ENCODE data around the gene ABCA10. TPM values are rescaled to one million over a fixed set of nuclear protein-coding genes. Genes with fewer than 3 reads are reported as not detected.

ABCA10 gene
- total and polyA plus RNA-seq, 2 experiments from 2014 or later, result 0.11 to 0.23 TPM

DNA sequence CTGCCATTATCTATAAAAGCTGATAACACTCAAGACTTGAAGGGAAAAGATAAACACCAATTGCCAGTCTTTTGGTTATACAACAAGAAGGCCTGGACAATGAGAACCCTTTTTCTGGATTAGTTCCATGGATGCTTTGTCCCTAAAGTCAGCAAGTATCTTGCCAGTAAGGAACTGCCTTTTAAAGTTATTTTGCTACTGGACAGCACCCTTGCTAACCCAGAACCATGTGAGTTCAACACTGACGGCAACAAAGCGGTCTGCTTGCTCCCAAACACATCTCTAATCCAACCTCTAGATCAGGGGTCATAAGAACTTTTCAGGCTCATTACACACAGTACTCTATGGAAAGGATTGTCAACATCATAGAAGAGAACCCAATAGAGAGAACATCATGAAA lies 61.7 kb downstream of the ABCA10 start:
- no peak overlapping the region for H2AFZ ChIP-seq
- no peaks in the 10 kb centered on the region for H3K27me3 ChIP-seq (replicated peaks; ENCODE audit: insufficient read depth)
- no peaks in the 10 kb centered on the region for H3F3A ChIP-seq (ENCODE audit: insufficient read depth)
- no peaks in the 10 kb centered on the region for H3K4me1 ChIP-seq (ENCODE audit: insufficient read depth)
- H3K36me3 ChIP-seq (ENCODE audit: low read depth), result no peaks in the 10 kb centered on the region
- no peaks in the 10 kb centered on the region for H3K9me3 ChIP-seq (ENCODE audit: low read depth)
- H3K27ac ChIP-seq, result no peak overlapping the region
- in situ Hi-C loops (cut with MboI), result no loop called here
- no peak overlapping the region for H3K4me2 ChIP-seq (ENCODE audit: unreplicated experiment)
- no peaks in the 10 kb centered on the region; the same call in 1 of the 2 replicates for H3K9me2 ChIP-seq (ENCODE audit: insufficient read depth)
- no peak overlapping the region for H3K9ac ChIP-seq
- TF ChIP-seq EZH2 (IDR thresholded peaks at IDR 0.05; ENCODE audit: insufficient read depth, poor library complexity, severe bottlenecking) (no peak), EZH2phosphoT487 (IDR thresholded peaks at IDR 0.05; ENCODE audit: insufficient read depth, low read depth) (no peak)
- no peaks in the 10 kb centered on the region for H3K79me2 ChIP-seq (ENCODE audit: insufficient read depth)
- no peak overlapping the region for H3K4me3 ChIP-seq
- WGBS, 2 experiments (ENCODE audit: low coverage in 1 of 2, low lambda C conversion rate in 2 of 2, missing lambda C conversion rate in 2 of 2), result 58 to 66% methylated on average over 2 of the region's 2 CpGs
- H4K20me1 ChIP-seq (ENCODE audit: insufficient read depth), result no peaks in the 10 kb centered on the region
- DNase-seq, result no peak

GRCh38 chr17:69164206-69164605 lies 64.4 kb downstream of the ABCA10 start:
- Histone ChIP-seq H3K27ac (no peak overlapping the region), H3K9me3 (ENCODE audit: low read depth) (no peaks in the 10 kb centered on the region), H3K4me1 (ENCODE audit: insufficient read depth) (no peaks in the 10 kb centered on the region), H4K20me1 (ENCODE audit: insufficient read depth) (no peaks in the 10 kb centered on the region), H3K36me3 (ENCODE audit: low read depth) (no peaks in the 10 kb centered on the region), H3K4me2 (ENCODE audit: unreplicated experiment) (no peak overlapping the region), H3K9ac (no peak overlapping the region), H2AFZ (no peak overlapping the region), H3K9me2 (ENCODE audit: insufficient read depth) (no peaks in the 10 kb centered on the region; the same call in 1 of the 2 replicates), H3K79me2 (ENCODE audit: insufficient read depth) (no peaks in the 10 kb centered on the region), H3K4me3 (no peak overlapping the region), H3K27me3 (replicated peaks; ENCODE audit: insufficient read depth) (no peaks in the 10 kb centered on the region), H3F3A (ENCODE audit: insufficient read depth) (no peaks in the 10 kb centered on the region)
- TF ChIP-seq EZH2 (IDR thresholded peaks at IDR 0.05; ENCODE audit: insufficient read depth, poor library complexity, severe bottlenecking), result no peak
- TF ChIP-seq EZH2phosphoT487 (IDR thresholded peaks at IDR 0.05; ENCODE audit: insufficient read depth, low read depth), result no peak
- no peak for DNase-seq
- in situ Hi-C loops (cut with MboI), result no loop called here

DNA sequence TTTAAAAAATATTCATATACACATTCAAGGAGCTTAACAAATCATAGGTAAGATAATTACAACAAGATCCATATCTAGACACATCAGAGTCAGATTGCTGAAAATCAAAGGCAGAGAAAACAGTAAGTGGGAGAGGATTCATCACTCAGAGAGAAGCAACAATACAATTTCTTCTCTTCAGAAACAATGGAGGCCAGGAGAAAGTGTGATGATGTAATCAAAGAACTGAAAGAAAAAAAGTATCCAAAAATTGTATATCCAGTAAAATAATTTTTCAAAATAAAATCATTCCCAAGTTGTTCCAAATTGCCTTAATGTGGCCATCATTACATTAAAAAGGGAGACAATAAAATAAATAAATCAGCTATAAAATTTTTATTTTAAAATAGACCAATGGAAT lies 69.2 kb downstream of the ABCA10 start:
- H3F3A ChIP-seq (ENCODE audit: insufficient read depth), result no peaks in the 10 kb centered on the region
- no peaks in the 10 kb centered on the region for H3K4me1 ChIP-seq (ENCODE audit: insufficient read depth)
- H3K4me3 ChIP-seq, result no peak overlapping the region
- H3K27ac ChIP-seq, result no peak overlapping the region
- H3K4me2 ChIP-seq (ENCODE audit: unreplicated experiment), result no peak overlapping the region
- in situ Hi-C loops (cut with MboI), result no loop called here
- no peaks in the 10 kb centered on the region for H3K79me2 ChIP-seq (ENCODE audit: insufficient read depth)
- H3K27me3 ChIP-seq (replicated peaks; ENCODE audit: insufficient read depth), result no peaks in the 10 kb centered on the region
- H3K36me3 ChIP-seq (ENCODE audit: low read depth), result no peaks in the 10 kb centered on the region
- no peak overlapping the region for H3K9ac ChIP-seq
- H4K20me1 ChIP-seq (ENCODE audit: insufficient read depth), result no peaks in the 10 kb centered on the region
- H3K9me3 ChIP-seq (ENCODE audit: low read depth), result no peaks in the 10 kb centered on the region
- no peak for TF ChIP-seq EZH2 (IDR thresholded peaks at IDR 0.05; ENCODE audit: insufficient read depth, poor library complexity, severe bottlenecking)
- TF ChIP-seq EZH2phosphoT487 (IDR thresholded peaks at IDR 0.05; ENCODE audit: insufficient read depth, low read depth), result no peak
- no peak overlapping the region for H2AFZ ChIP-seq
- H3K9me2 ChIP-seq (ENCODE audit: insufficient read depth), result no peaks in the 10 kb centered on the region
- no peak for DNase-seq

GRCh38 chr17:69154267-69154666 lies 74.4 kb downstream of the ABCA10 start:
- 80 to 87% methylated on average over 2 of the region's 2 CpGs for WGBS, 2 experiments (ENCODE audit: low coverage in 1 of 2, low lambda C conversion rate in 2 of 2, missing lambda C conversion rate in 2 of 2)
- Histone ChIP-seq H3F3A (ENCODE audit: insufficient read depth) (no peaks in the 10 kb centered on the region), H3K9me2 (ENCODE audit: insufficient read depth) (no peaks in the 10 kb centered on the region), H3K27ac (no peak overlapping the region), H4K20me1 (ENCODE audit: insufficient read depth) (no peaks in the 10 kb centered on the region), H3K27me3 (replicated peaks; ENCODE audit: insufficient read depth) (no peaks in the 10 kb centered on the region), H3K79me2 (ENCODE audit: insufficient read depth) (no peaks in the 10 kb centered on the region), H3K4me2 (ENCODE audit: unreplicated experiment) (no peak overlapping the region), H3K4me1 (ENCODE audit: insufficient read depth) (no peaks in the 10 kb centered on the region), H3K9me3 (ENCODE audit: low read depth) (no peaks in the 10 kb centered on the region), H3K4me3 (no peak overlapping the region), H3K9ac (no peak overlapping the region), H2AFZ (no peak overlapping the region), H3K36me3 (ENCODE audit: low read depth) (no peaks in the 10 kb centered on the region)
- DNase-seq, result no peak
- in situ Hi-C loops (cut with MboI), result no loop called here
- TF ChIP-seq EZH2phosphoT487 (IDR thresholded peaks at IDR 0.05; ENCODE audit: insufficient read depth, low read depth), result no peak
- TF ChIP-seq EZH2 (IDR thresholded peaks at IDR 0.05; ENCODE audit: insufficient read depth, poor library complexity, severe bottlenecking), result no peak

DNA sequence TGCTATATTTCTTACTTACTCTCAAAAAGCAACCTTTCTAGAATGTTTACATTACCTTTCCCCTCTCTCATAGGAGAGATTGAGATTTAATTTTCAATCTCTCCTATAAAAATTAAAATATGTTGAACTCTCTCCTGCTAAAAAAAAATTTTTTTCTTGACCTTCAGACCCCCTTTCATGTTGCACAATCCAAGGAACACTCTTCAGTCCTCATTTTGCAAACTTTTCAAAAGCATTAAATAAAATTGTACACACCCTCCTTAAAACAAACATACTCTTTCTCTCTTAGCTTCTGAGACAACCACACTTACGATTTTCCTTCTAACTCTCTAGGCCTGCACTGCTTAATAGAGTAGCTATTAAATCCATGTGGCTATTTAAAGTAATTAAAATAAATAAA lies 78.3 kb downstream of the ABCA10 start:
- Histone ChIP-seq H2AFZ (peak overlapping the region; percentile 3; the same call in 1 of the 2 replicates), H3K27ac (no peak overlapping the region), H3F3A (ENCODE audit: insufficient read depth) (no peaks in the 10 kb centered on the region), H4K20me1 (ENCODE audit: insufficient read depth) (no peaks in the 10 kb centered on the region), H3K9ac (no peak overlapping the region), H3K36me3 (ENCODE audit: low read depth) (no peaks in the 10 kb centered on the region), H3K4me3 (no peak overlapping the region), H3K27me3 (replicated peaks; ENCODE audit: insufficient read depth) (no peaks in the 10 kb centered on the region), H3K4me1 (ENCODE audit: insufficient read depth) (peaks cover 3% of the 10 kb centered on the region; the same call in 1 of the 2 replicates), H3K9me2 (ENCODE audit: insufficient read depth) (no peaks in the 10 kb centered on the region), H3K79me2 (ENCODE audit: insufficient read depth) (no peaks in the 10 kb centered on the region), H3K9me3 (ENCODE audit: low read depth) (no peaks in the 10 kb centered on the region), H3K4me2 (ENCODE audit: unreplicated experiment) (no peak overlapping the region)
- TF ChIP-seq EZH2 (IDR thresholded peaks at IDR 0.05; ENCODE audit: insufficient read depth, poor library complexity, severe bottlenecking) (no peak), EZH2phosphoT487 (IDR thresholded peaks at IDR 0.05; ENCODE audit: insufficient read depth, low read depth) (no peak)
- WGBS, 2 experiments (ENCODE audit: low coverage in 1 of 2, low lambda C conversion rate in 2 of 2, missing lambda C conversion rate in 2 of 2), result 74 to 85% methylated on average over 1 of the region's 1 CpG
- in situ Hi-C loops (cut with MboI), result no loop called here
- no peak for DNase-seq

Measured in GM23248 (cell line).